C4-2B (cell line): ENCODE results near the gene PDGFRB.

Experiments used
- CTCF ChIP-seq: fragments of 450-650 bp; conservative IDR thresholded peaks from 2 replicates; pipeline ENCODE4 v1.5.1; 2017; ENCODE audit warnings: mild to moderate bottlenecking
- ZFX ChIP-seq: fragments of 450-650 bp; IDR thresholded peaks from 2 replicates; pipeline ENCODE4 v1.6.1; 2017

- TF ChIP-seq CTCF (no peak), ZFX (no peak)
Measured at GRCh38 chr5:150104550-150104870, 51.1 kb downstream of the PDGFRB start.
